ENCODE measurements around the gene XIRP1.

Gene XIRP1

GRCh38 chr3:39134305-39134704 is 58.1 kb downstream of the XIRP1 start:
- FAIRE-seq (no peak), DNase-seq (ENCODE audit: insufficient read length, low spot score) (no peak)
- TF ChIP-seq SPI1 (IDR thresholded peaks at IDR 0.05; ENCODE audit: low read depth, low read length) (no peak), PAX5 (IDR thresholded peaks at IDR 0.05; ENCODE audit: insufficient read depth, low read length, severe bottlenecking) (no peak), POLR2A (IDR thresholded peaks at IDR 0.05; ENCODE audit: low read depth, low read length) (no peak), TAF1 (IDR thresholded peaks at IDR 0.05; ENCODE audit: low read depth, low read length) (no peak), POLR2AphosphoS5 (IDR thresholded peaks at IDR 0.05; ENCODE audit: low read depth, low read length) (no peak), POU2F2 (IDR thresholded peaks at IDR 0.05; ENCODE audit: low read depth, low read length) (no peak)

GRCh38 chr3:39133822-39134221 is 58.6 kb downstream of the XIRP1 start:
- DNase-seq (ENCODE audit: insufficient read length, low spot score) = no peak

More at GRCh38 chr3:39133822-39134221, 58.6 kb downstream of the XIRP1 start:
- TF ChIP-seq PAX5 (IDR thresholded peaks at IDR 0.05; ENCODE audit: insufficient read depth, low read length, severe bottlenecking) = no peak
- TF ChIP-seq POU2F2 (IDR thresholded peaks at IDR 0.05; ENCODE audit: low read depth, low read length) = 0 out of 2 replicates have a peak, but pooled peaks have one; percentile 16
- no peak for FAIRE-seq

Data from GM12891 (cell line).